Stomach (tissue), 4 donors: ENCODE measurements around the gene MYPN.

ENCODE experiments used
- CTCF ChIP-seq, 7 experiments: fragments of 450-650 bp in 4 of 7; fragments of 200-600 bp in 3 of 7; sonication (generic) in 3 of 7; IDR thresholded peaks; one replicate each; pipeline ENCODE4 v1.5.1; 2016 to 2019; ENCODE audit warnings: antibody characterized with exemption in 7 of 7, control low read depth in 2 of 7, mild to moderate bottlenecking in 1 of 7
- EP300 ChIP-seq: sonication (generic); formaldehyde crosslinking; IDR thresholded peaks from one replicate; pipeline ENCODE4 v1.6.1; 2017; ENCODE audit warnings: antibody characterized with exemption
- POLR2A ChIP-seq, 4 donors: fragments of 450-650 bp; IDR thresholded peaks; one replicate each; pipeline ENCODE4 v1.6.1; 2016; ENCODE audit warnings: antibody characterized with exemption in 4 of 4, control low read depth in 2 of 4, mild to moderate bottlenecking in 1 of 4, moderate library complexity in 1 of 4
- POLR2AphosphoS5 ChIP-seq, 3 donors: sonication (generic); formaldehyde crosslinking; IDR thresholded peaks; one replicate each; pipeline ENCODE4 v1.6.1; 2016; ENCODE audit warnings: antibody characterized with exemption in 3 of 3

GRCh38 chr10:68155615-68156210 is 46.4 kb downstream of the MYPN start:
- TF ChIP-seq POLR2AphosphoS5 (IDR thresholded peaks at IDR 0.05) = no peak
- TF ChIP-seq CTCF (IDR thresholded peaks at IDR 0.05) = no peak
- no peak for TF ChIP-seq POLR2A (IDR thresholded peaks at IDR 0.05)
- TF ChIP-seq EP300 = no peak
